ENCODE measurements around the gene WARS2.
A peak's percentile ranks its signal among the peaks of the same experiment; 100 is the strongest.

WARS2 gene

DNA sequence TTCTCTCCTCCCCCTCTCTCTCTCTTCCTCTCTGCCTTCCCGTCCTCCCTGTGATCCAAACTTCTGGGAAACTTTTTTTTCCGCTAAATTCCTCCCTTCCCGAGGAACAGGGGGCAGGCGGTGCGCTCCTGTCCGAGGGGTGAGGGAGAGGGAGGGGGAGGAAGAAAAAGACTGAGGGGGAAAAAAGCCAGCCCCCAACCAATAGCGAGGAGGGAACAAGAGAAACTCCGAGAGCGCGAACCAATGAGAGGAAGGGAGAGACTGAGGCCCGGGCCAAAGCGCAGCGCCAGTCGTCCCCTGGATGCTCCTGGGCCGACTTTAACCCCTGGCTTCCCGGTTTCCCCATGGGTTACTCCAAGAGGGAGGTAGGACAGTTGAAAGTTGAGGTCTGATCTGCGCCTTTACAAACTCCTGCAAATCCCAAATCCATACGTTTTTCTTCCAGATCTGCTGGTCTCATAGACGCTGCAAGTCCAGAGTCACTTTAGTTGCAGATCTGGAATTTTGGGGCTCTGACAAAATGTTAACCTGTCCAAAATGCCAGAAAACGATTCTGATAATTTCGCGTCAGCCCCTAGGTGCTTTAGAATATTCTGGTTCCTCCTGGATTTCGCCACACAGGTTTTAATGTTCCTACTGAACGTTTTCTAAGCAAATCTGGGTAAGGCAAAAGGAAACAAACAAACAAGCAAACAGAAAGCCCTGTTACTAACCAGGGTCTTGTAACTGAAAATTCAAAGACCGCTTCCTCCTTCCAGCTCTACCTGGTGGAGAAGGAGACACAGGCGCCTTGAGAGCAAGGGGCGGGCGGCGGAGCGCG lies 152.1 kb downstream of the WARS2 start, which contains the start of gene TBX15:
TBX15 (minus strand) TSS at position 158 of the 820 bp plus-strand sequence. CDS start 548 bp downstream, outside the sequence.
- Histone ChIP-seq H3K36me3 (replicated peaks in 1 of 2; ENCODE audit: control insufficient read depth in 2 of 2, insufficient read depth in 2 of 2, low read length in 2 of 2) (no peaks in the 10 kb centered on the region), H4K91ac (ENCODE audit: low read depth, low read length, poor library complexity) (no peak within 1 kb of the TSS), H2BK120ac (ENCODE audit: low read depth, low read length) (no peak within 1 kb of the TSS), H3K27me3 (ENCODE audit: control insufficient read depth in 3 of 3, insufficient read depth in 3 of 3, low read depth in 1 of 3, low read length in 3 of 3) (peaks cover 78 to 100% (median 100%) of the 10 kb centered on the region in 3 experiments), H3K9me3 (replicated peaks in 1 of 2; ENCODE audit: control insufficient read depth in 2 of 2, insufficient read depth in 1 of 2, low read depth in 1 of 2, low read length in 2 of 2) (peaks cover 6 to 7% of the 10 kb centered on the region in 2 donors), H2AFZ (ENCODE audit: low read length) (peak within 1 kb of the TSS; percentile 93), H3K4me2 (ENCODE audit: insufficient read depth, low read length, poor library complexity, severe bottlenecking) (peak within 1 kb of the TSS; percentile 54), H3K27ac (replicated peaks; ENCODE audit: low read length) (no peak within 1 kb of the TSS), H3K4me3 (ENCODE audit: low read length in 2 of 2) (peak within 1 kb of the TSS in 1 of 2 donors; percentile 27), H3K79me1 (ENCODE audit: low read depth, low read length) (no peaks in the 10 kb centered on the region), H4K8ac (ENCODE audit: low read depth, low read length) (no peak within 1 kb of the TSS), H2BK12ac (ENCODE audit: low read length) (no peak within 1 kb of the TSS), H3K18ac (ENCODE audit: low read length) (peak within 1 kb of the TSS; percentile 77), H3K23ac (ENCODE audit: low read depth, low read length, poor library complexity) (peak within 1 kb of the TSS; percentile 62), H2AK5ac (ENCODE audit: low read depth, low read length) (no peak within 1 kb of the TSS), H2BK5ac (ENCODE audit: low read length) (no peak within 1 kb of the TSS), H3K14ac (ENCODE audit: low read length) (peak within 1 kb of the TSS; percentile 10), H3K9ac (ENCODE audit: low read depth, low read length, poor library complexity) (peak within 1 kb of the TSS; percentile 75), H3K4ac (ENCODE audit: low read length) (no peak within 1 kb of the TSS), H3K4me1 (ENCODE audit: control insufficient read depth in 2 of 2, insufficient read depth in 1 of 2, low read depth in 1 of 2, low read length in 2 of 2) (peaks cover 6 to 8% of the 10 kb centered on the region in 2 donors), H2BK15ac (ENCODE audit: low read length) (no peak within 1 kb of the TSS)
- DNase-seq (ENCODE audit: low spot score) = no peak
- no CpG with 5 or more reads among the region's 31 CpGs for WGBS, 2 donors (ENCODE audit: extremely low coverage in 2 of 2, insufficient read length in 2 of 2, insufficient replicate concordance in 1 of 2)

DNA sequence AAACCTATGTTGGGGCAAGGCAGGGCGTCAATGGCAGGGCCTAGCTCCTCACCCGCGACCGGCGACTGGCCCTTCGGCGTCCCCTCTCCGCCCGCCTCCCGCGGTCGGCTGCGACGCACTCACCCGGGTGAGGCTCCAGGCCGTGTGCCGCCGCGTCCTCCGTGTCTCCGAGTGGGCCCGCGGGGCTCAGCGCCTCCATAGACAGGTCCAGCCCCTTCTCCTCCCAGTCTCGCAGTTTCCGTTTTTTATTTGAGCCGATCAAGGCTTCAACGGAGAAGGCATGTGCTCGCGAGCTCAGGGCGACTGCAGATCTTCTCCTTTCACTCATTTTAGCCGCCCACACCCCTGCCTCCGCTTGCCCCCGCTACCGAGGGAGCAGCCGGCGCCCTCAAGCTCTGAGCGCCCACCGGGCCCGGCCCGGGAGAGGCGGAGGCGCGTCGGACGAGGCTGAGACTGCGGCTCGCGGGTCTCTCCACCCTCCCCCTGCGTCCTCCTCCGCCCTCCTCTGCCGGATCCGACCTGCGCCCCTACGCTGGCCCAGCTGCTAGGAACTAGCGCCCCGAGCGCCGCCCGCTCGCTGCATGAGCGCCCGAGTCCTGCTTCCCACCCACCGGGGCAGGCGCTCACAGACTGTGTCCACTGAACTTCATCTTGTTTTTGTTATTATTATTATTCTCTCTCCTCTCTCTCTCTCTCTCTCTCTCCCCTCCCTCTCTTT lies 152.8 kb downstream of the WARS2 start:
- Histone ChIP-seq H3K36me3 (replicated peaks in 1 of 2; ENCODE audit: control insufficient read depth in 2 of 2, insufficient read depth in 2 of 2, low read length in 2 of 2) (no peaks in the 10 kb centered on the region), H2BK12ac (ENCODE audit: low read length) (no peak overlapping the region), H2BK5ac (ENCODE audit: low read length) (no peak overlapping the region), H3K4ac (ENCODE audit: low read length) (no peak overlapping the region), H3K27me3 (ENCODE audit: control insufficient read depth in 3 of 3, insufficient read depth in 3 of 3, low read depth in 1 of 3, low read length in 3 of 3) (peaks cover 77 to 100% (median 100%) of the 10 kb centered on the region in 3 experiments), H2BK120ac (ENCODE audit: low read depth, low read length) (no peak overlapping the region), H2AK5ac (ENCODE audit: low read depth, low read length) (no peak overlapping the region), H4K91ac (ENCODE audit: low read depth, low read length, poor library complexity) (no peak overlapping the region), H2AFZ (ENCODE audit: low read length) (peak overlapping the region; percentile 93), H3K27ac (replicated peaks; ENCODE audit: low read length) (no peak overlapping the region), H3K14ac (ENCODE audit: low read length) (peak overlapping the region; percentile 10), H4K8ac (ENCODE audit: low read depth, low read length) (no peak overlapping the region), H3K4me2 (ENCODE audit: insufficient read depth, low read length, poor library complexity, severe bottlenecking) (peak overlapping the region; percentile 54), H3K23ac (ENCODE audit: low read depth, low read length, poor library complexity) (peak overlapping the region; percentile 62), H3K4me3 (ENCODE audit: low read length in 2 of 2) (peak overlapping the region in 1 of 2 donors; percentile 27), H2BK15ac (ENCODE audit: low read length) (no peak overlapping the region), H3K79me1 (ENCODE audit: low read depth, low read length) (no peaks in the 10 kb centered on the region), H3K9me3 (replicated peaks in 1 of 2; ENCODE audit: control insufficient read depth in 2 of 2, insufficient read depth in 1 of 2, low read depth in 1 of 2, low read length in 2 of 2) (peaks cover 7 to 8% of the 10 kb centered on the region in 2 donors), H3K18ac (ENCODE audit: low read length) (peak overlapping the region; percentile 77), H3K4me1 (ENCODE audit: control insufficient read depth in 2 of 2, insufficient read depth in 1 of 2, low read depth in 1 of 2, low read length in 2 of 2) (peaks cover 3 to 8% of the 10 kb centered on the region in 2 donors), H3K9ac (ENCODE audit: low read depth, low read length, poor library complexity) (peak overlapping the region; percentile 75)
- WGBS, 2 donors (ENCODE audit: extremely low coverage in 2 of 2, insufficient read length in 2 of 2, insufficient replicate concordance in 1 of 2) = no CpG with 5 or more reads among the region's 65 CpGs
- DNase-seq (ENCODE audit: low spot score) = no peak

GRCh38 chr1:118986555-118987467 lies 153.6 kb downstream of the WARS2 start:
- H3K9me3 ChIP-seq (replicated peaks in 1 of 2; ENCODE audit: control insufficient read depth in 2 of 2, insufficient read depth in 1 of 2, low read depth in 1 of 2, low read length in 2 of 2) = peaks cover 7 to 8% of the 10 kb centered on the region in 2 donors
- H3K4me2 ChIP-seq (ENCODE audit: insufficient read depth, low read length, poor library complexity, severe bottlenecking) = peak overlapping the region; percentile 54
- H3K9ac ChIP-seq (ENCODE audit: low read depth, low read length, poor library complexity) = no peak overlapping the region
- H4K8ac ChIP-seq (ENCODE audit: low read depth, low read length) = no peak overlapping the region
- peak overlapping the region; percentile 93 for H2AFZ ChIP-seq (ENCODE audit: low read length)
- H3K36me3 ChIP-seq (replicated peaks in 1 of 2; ENCODE audit: control insufficient read depth in 2 of 2, insufficient read depth in 2 of 2, low read length in 2 of 2) = no peaks in the 10 kb centered on the region
- peak overlapping the region in 1 of 2 donors; percentile 27 for H3K4me3 ChIP-seq (ENCODE audit: low read length in 2 of 2)
- H3K18ac ChIP-seq (ENCODE audit: low read length) = peak overlapping the region; percentile 77
- no peak overlapping the region for H2BK120ac ChIP-seq (ENCODE audit: low read depth, low read length)
- no peak overlapping the region for H4K91ac ChIP-seq (ENCODE audit: low read depth, low read length, poor library complexity)
- no peak overlapping the region for H2BK5ac ChIP-seq (ENCODE audit: low read length)
- peak overlapping the region; percentile 62 for H3K23ac ChIP-seq (ENCODE audit: low read depth, low read length, poor library complexity)
- H2BK12ac ChIP-seq (ENCODE audit: low read length) = no peak overlapping the region
- no peaks in the 10 kb centered on the region for H3K79me1 ChIP-seq (ENCODE audit: low read depth, low read length)
- peak overlapping the region; percentile 10 for H3K14ac ChIP-seq (ENCODE audit: low read length)
- H2AK5ac ChIP-seq (ENCODE audit: low read depth, low read length) = no peak overlapping the region
- no peak for DNase-seq (ENCODE audit: low spot score)
- H2BK15ac ChIP-seq (ENCODE audit: low read length) = no peak overlapping the region
- H3K4me1 ChIP-seq (ENCODE audit: control insufficient read depth in 2 of 2, insufficient read depth in 1 of 2, low read depth in 1 of 2, low read length in 2 of 2) = peaks cover 3 to 8% of the 10 kb centered on the region in 2 donors
- H3K27ac ChIP-seq (replicated peaks; ENCODE audit: low read length) = no peak overlapping the region
- H3K4ac ChIP-seq (ENCODE audit: low read length) = no peak overlapping the region
- H3K27me3 ChIP-seq (ENCODE audit: control insufficient read depth in 3 of 3, insufficient read depth in 3 of 3, low read depth in 1 of 3, low read length in 3 of 3) = peaks cover 69 to 100% (median 100%) of the 10 kb centered on the region in 3 experiments
- no CpG with 5 or more reads among the region's 42 CpGs for WGBS, 2 donors (ENCODE audit: extremely low coverage in 2 of 2, insufficient read length in 2 of 2, insufficient replicate concordance in 1 of 2)

Measured in neuronal stem cell (in vitro differentiated cells).